Parathyroid adenoma (tissue), 2 donors: ENCODE data around the gene ATF3.

ENCODE experiments used
- H2AFZ ChIP-seq: fragments of 300-600 bp; sonication (generic); one replicate; pipeline ENCODE4 v1.7.0; 2017; ENCODE audit warnings: antibody characterized with exemption, mild to moderate bottlenecking
- H3K27ac ChIP-seq: fragments of 300-600 bp; sonication (generic); one replicate; pipeline ENCODE4 v1.7.0; 2017
- H3K27me3 ChIP-seq: fragments of 300-600 bp; sonication (generic); one replicate; pipeline ENCODE4 v1.7.0; 2017; ENCODE audit warnings: low read length; ENCODE audit not compliant: control insufficient read depth, insufficient read depth
- H3K36me3 ChIP-seq: fragments of 300-600 bp; sonication (generic); one replicate; pipeline ENCODE4 v1.7.0; 2017; ENCODE audit warnings: low read length; ENCODE audit not compliant: control insufficient read depth, insufficient read depth
- H3K4me1 ChIP-seq: fragments of 300-600 bp; sonication (generic); one replicate; pipeline ENCODE4 v1.7.0; 2017; ENCODE audit warnings: control low read depth
- H3K4me2 ChIP-seq: fragments of 300-600 bp; sonication (generic); one replicate; pipeline ENCODE4 v1.7.0; 2017; ENCODE audit warnings: low read length
- H3K4me3 ChIP-seq: fragments of 300-600 bp; sonication (generic); one replicate; pipeline ENCODE4 v1.7.0; 2017; ENCODE audit warnings: low read depth, low read length
- H3K79me2 ChIP-seq: fragments of 300-600 bp; sonication (generic); one replicate; pipeline ENCODE4 v1.7.0; 2017; ENCODE audit warnings: control low read depth
- H3K9ac ChIP-seq: fragments of 300-600 bp; sonication (generic); one replicate; pipeline ENCODE4 v1.7.0; 2017; ENCODE audit warnings: mild to moderate bottlenecking
- H3K9me3 ChIP-seq: fragments of 300-600 bp; sonication (generic); one replicate; pipeline ENCODE4 v1.7.0; 2017; ENCODE audit warnings: low read length; ENCODE audit not compliant: control insufficient read depth
- CTCF ChIP-seq: fragments of 300-600 bp; sonication (generic); IDR thresholded peaks from one replicate; pipeline ENCODE4 v1.7.0; 2017; ENCODE audit warnings: antibody characterized with exemption, mild to moderate bottlenecking
- donor health status: primary hyperparathyroidism.

ATF3 gene

DNA sequence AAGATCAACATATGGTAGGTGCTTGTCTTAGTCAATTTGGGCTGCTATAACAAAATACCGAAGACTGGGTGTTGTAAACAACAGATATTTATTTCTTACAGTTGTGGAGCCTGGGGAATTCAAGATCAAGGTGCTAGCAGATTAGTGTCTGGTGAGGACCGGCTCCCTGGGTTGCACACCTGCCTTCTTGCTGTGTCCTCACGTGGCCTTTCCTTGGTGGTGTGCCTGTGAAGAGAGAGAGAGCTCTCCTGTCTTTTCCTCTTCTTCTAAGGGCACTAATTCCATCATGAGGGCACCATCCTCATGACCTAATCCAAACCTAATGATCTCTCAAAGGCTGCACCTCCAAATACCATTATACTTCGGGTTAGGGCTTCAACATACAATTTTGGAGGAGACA, 45.8 kb upstream of the ATF3 start:
- H3K79me2 ChIP-seq, result no peaks in the 10 kb centered on the region
- H3K4me3 ChIP-seq, result no peak overlapping the region
- no peak for TF ChIP-seq CTCF
- no peak overlapping the region for H3K9ac ChIP-seq
- H3K9me3 ChIP-seq, result no peaks in the 10 kb centered on the region
- no peak overlapping the region for H3K27ac ChIP-seq
- H2AFZ ChIP-seq, result no peak overlapping the region
- H3K4me1 ChIP-seq, result no peaks in the 10 kb centered on the region
- no peaks in the 10 kb centered on the region for H3K36me3 ChIP-seq
- no peaks in the 10 kb centered on the region for H3K27me3 ChIP-seq
- H3K4me2 ChIP-seq, result no peak overlapping the region

- Histone ChIP-seq H3K4me1 (no peaks in the 10 kb centered on the region), H3K9ac (no peak overlapping the region), H3K4me3 (no peak overlapping the region), H3K9me3 (no peaks in the 10 kb centered on the region), H3K27me3 (no peaks in the 10 kb centered on the region), H3K79me2 (no peaks in the 10 kb centered on the region), H3K4me2 (no peak overlapping the region), H2AFZ (no peak overlapping the region), H3K27ac (no peak overlapping the region), H3K36me3 (no peaks in the 10 kb centered on the region)
- TF ChIP-seq CTCF, result no peak
These were observed 43.5 kb upstream of the ATF3 start for GRCh38 chr1:212565079-212565478.

GRCh38 chr1:212565571-212566305, 42.8 kb upstream of the ATF3 start:
- H3K4me3 ChIP-seq, result no peak overlapping the region
- no peak overlapping the region for H3K27ac ChIP-seq
- TF ChIP-seq CTCF, result no peak
- H3K79me2 ChIP-seq, result no peaks in the 10 kb centered on the region
- H3K36me3 ChIP-seq, result no peaks in the 10 kb centered on the region
- H3K4me1 ChIP-seq, result no peaks in the 10 kb centered on the region
- H3K4me2 ChIP-seq, result no peak overlapping the region
- H3K9me3 ChIP-seq, result no peaks in the 10 kb centered on the region
- H3K27me3 ChIP-seq, result no peaks in the 10 kb centered on the region
- no peak overlapping the region for H2AFZ ChIP-seq
- H3K9ac ChIP-seq, result no peak overlapping the region

DNA sequence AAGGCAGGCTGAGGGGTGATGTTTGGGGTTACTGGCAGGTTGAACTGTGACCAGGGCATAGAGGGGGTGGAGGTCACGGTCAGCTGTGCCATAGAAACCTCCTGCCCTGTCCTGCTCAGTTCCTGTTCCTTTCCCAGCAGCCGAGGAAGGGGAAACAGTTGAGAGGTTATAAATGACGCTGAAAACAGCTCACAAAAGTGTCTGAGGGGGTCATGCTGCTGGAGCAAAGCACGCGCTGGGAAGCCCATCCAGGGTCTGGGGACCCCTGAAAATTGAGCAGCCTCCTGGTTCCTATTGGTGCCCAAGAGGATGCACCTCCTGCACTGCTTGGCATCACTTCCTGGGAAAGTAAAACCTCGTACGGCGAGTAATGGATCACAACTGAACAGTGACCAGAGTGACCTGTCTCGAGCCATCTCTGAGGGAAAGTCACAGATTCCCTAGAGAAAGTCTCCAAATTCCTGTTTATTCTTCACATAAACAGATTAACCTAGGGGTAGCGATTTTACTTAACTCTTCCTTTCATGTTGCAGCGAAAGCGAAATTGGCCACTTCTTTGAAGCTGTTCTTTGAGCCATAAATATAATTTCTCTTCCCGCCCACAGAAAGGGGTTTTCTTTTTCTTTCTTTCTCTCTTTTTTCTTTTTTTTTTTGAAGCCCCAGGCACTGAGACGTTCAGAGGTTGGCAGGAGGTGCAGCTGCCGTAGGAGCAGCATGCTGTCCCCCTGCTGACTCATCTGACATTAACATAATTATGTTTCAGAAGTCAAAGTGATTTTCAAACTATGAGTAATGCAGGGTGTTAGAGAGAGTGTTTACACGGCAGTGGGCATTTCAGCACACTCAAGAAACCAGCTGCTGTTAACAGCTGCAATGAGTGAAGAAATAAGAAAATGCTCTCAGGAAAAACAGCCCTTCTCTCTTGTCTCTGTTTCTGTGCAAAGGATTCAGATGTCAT, 41.8 kb upstream of the ATF3 start:
- Histone ChIP-seq H3K4me2 (peak overlapping the region; percentile 65), H2AFZ (peak overlapping the region; percentile 56), H3K79me2 (no peaks in the 10 kb centered on the region), H3K9ac (no peak overlapping the region), H3K9me3 (no peaks in the 10 kb centered on the region), H3K36me3 (no peaks in the 10 kb centered on the region), H3K27ac (peak overlapping the region; percentile 19), H3K4me1 (no peaks in the 10 kb centered on the region), H3K4me3 (peak overlapping the region; percentile 55), H3K27me3 (no peaks in the 10 kb centered on the region)
- no peak for TF ChIP-seq CTCF
